Subcutaneous adipose tissue (tissue), 4 donors: ENCODE measurements around the gene CEP44. TPM values are rescaled to one million over a fixed set of nuclear protein-coding genes. Genes with fewer than 3 reads are reported as not detected.

Source experiments
- CTCF ChIP-seq: fragments of 450-650 bp; IDR thresholded peaks from one replicate; pipeline ENCODE4 v1.5.1; 2016; ENCODE audit warnings: low read depth, mild to moderate bottlenecking, control low read depth, antibody characterized with exemption, moderate library complexity
- total RNA-seq, 4 donors: library from RNA; depleted of rRNA; stranded (reverse); fragments of >200 nt; gene quantifications; one replicate each; pipeline ENCODE4 v1.1.0, GENCODE V29; 2016

The CEP44 gene
- total RNA-seq, 4 donors from 2014 or later, result 14.7 to 18.7 (median 18.4) TPM

DNA sequence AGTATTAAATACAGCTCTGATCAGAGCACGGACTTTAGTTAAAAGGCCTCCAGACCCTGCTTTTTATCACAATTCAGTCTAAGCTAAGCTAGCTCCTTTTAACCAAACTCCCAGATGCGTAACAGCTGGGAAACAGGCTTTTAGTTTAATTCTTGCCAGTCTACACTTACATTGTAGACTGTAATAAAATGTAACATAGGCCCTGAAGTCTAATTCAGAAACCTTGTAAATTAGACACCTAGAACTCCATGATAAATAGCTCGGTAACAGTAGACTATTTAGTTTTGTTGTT lies 20.3 kb upstream of the CEP44 start:
- TF ChIP-seq CTCF, result no peak

DNA sequence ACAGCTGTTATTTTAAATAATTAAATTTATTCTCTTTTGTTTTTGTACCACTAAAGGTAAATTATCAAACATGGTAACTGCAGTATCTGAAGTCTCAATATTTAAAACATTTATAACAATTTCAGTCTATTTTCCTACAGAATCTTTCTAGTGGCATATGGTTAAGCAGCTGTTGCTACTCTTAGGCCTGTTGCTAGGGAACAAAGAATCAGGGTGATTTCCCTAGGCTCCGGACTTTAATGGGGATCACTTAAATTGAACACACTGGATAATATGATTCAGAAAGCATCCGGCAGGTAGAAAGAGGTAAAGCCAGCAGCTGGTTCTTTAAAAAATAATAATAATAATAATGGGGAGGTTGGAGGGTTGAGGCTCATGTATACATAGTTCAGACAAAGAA lies 17.8 kb upstream of the CEP44 start:
- TF ChIP-seq CTCF, result no peak

DNA sequence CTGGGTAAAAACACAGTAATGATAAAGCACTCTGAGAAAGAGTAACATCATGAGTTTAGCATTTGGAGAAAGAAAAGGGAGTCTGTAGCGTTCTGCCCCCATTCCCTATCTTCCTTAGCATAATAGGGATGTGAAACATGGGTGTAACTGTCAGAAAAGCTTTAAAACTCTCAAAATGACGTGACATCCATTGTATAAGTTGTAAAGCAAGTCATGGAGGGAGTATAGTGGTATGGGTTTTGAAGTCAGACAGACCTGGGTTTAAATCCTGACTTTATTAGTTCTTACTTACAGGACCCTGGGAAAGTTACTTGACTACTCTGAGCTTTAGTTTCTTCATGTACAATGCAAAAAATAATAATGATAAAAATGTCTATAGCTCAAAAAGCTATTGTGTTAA lies 17.3 kb upstream of the CEP44 start:
- TF ChIP-seq CTCF, result no peak

GRCh38 chr4:174273930-174274329 lies 9.8 kb upstream of the CEP44 start:
- no peak for TF ChIP-seq CTCF

DNA sequence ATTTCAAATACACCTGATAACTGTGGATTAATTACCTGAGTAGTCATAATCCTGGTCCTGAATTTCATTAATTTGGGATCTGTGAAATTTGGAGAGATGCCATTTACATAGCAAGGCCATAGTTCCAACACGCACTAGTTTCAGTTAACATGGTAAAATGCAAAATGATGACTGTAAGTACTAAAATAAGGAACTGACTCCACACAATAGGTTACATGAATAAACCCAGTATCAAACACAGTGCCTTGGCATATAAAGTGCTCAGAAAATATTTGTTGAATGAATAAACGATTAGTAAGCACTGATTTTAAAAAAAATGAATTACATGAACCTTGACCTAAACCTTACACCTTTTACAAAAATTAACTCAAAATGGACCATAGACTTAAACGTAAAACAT lies 9.3 kb upstream of the CEP44 start:
- no peak for TF ChIP-seq CTCF

DNA sequence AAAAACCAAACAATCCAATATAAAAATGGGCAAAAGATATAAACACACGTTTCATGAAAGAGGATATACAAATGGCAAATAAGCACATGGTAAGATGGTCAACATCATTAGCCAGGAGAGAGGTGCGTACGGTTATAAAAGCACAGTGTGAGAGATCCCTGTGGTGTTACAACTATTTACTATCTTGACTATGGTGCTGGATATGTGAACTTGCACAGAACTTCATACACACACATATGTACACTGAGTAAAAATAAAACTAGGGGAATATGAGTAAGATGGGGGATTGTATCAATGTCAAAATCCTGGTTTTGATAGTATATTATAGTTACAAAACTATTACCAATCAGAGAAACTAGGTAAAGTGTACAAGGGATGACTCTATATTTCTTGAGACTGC lies 8.6 kb upstream of the CEP44 start:
- TF ChIP-seq CTCF, result no peak

DNA sequence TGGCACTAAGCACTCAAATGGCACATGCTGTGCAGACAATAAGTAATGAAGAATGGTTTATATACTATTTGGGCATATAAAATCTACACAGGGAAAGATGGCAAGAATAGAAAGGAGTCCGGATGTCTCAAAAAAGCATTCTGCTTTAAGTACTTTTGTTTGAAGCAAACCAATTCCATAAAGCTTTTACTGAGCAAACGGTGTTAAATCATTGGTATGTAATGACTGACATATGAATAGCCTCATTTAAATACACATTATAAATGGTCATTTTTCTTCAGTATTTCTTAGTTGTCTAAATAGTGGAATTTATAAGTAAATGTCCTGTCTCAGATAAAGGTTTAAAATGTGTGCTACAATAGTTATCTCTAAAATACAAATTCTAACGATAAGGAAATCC lies 6.3 kb upstream of the CEP44 start:
- TF ChIP-seq CTCF, result no peak

DNA sequence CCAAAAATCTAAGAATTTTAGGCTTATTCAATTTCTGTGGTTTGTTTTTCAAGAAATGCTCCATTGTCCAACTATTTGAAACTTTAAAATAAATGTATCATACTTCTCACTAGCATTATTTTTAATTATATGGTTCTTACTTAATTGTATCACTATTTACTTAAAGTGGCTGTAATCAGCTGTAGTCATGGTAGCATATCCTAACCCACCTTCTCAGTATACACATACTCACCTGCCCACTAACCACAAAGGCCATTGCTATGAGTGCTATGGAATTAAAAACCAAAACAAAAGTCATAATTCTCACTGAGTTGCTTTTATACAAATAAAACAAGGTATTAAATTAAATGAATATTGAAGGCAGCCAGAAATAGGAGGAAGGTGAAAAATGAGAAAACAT lies 5.2 kb upstream of the CEP44 start:
- no peak for TF ChIP-seq CTCF
